HL-60 (cell line): Measurements from ENCODE around the gene PRADC1.
"Not testable (repeated sequence)": the region's sequence is repeated elsewhere in the genome, so short reads cannot be mapped to it uniquely, and the experiment has no call there.

ENCODE experiments used
- DNase-seq, 2 experiments: peaks; one replicate each; pipeline ENCODE4 v3.0.0-alpha.2; 2010 to 2020; ENCODE audit warnings: low read depth in 1 of 2, low spot score in 1 of 2
- H3K27ac ChIP-seq: fragments of 250-450 bp; sonication (Bioruptor Pico); replicated peaks from 2 replicates; pipeline ENCODE4 v1.5.1; 2020; ENCODE audit warnings: mild to moderate bottlenecking, moderate library complexity
- H3K27me3 ChIP-seq: fragments of 250-450 bp; sonication (Bioruptor Pico); 2 replicates; pipeline ENCODE4 v1.5.1; 2021; ENCODE audit warnings: mild to moderate bottlenecking, moderate library complexity; ENCODE audit not compliant: insufficient read depth, poor library complexity, severe bottlenecking
- H3K4me3 ChIP-seq: replicated peaks from 2 replicates; pipeline ENCODE4 v1.5.1; 2011; ENCODE audit warnings: mild to moderate bottlenecking, control low read depth, low read length; ENCODE audit not compliant: insufficient read depth
- GABPA ChIP-seq: IDR thresholded peaks from 2 replicates; pipeline ENCODE4 v1.6.1; 2012; ENCODE audit warnings: low read depth
- POLR2AphosphoS5 ChIP-seq: IDR thresholded peaks from 2 replicates; pipeline ENCODE4 v1.6.1; 2012; ENCODE audit warnings: low read depth
- SPI1 ChIP-seq: IDR thresholded peaks from 2 replicates; pipeline ENCODE4 v1.6.1; 2012; ENCODE audit warnings: low read depth, mild to moderate bottlenecking, borderline replicate concordance
- TF ChIP-seq, protein P1 (sequence below): IDR thresholded peaks from 2 replicates; pipeline ENCODE4 v1.6.1; 2012; ENCODE audit warnings: low read depth; ENCODE audit not compliant: insufficient replicate concordance
- TF ChIP-seq, protein P2 (sequence below): IDR thresholded peaks from one replicate; pipeline ENCODE4 v1.5.1; 2011; ENCODE audit warnings: low read length, control low read depth, inconsistent platforms; ENCODE audit not compliant: insufficient read depth

The PRADC1 gene

DNA sequence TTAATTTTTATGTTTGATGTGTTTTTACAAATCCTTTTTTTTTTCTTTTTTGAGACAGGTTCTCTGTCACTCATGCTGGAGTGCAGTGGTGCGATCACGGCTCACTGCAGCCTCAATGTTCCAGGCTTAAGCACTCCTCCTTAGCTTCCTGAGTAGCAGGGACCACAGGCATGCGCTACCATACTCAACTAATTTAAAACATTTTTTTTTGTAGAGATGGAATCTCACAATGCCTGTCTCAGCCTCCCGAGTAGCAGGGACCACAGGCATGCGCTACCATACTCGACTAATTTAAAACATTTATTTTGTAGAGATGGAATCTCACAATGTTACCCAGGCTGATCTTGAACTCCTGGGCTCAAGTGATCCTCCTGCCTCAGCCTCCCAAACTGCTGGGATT, 27.4 kb downstream of the PRADC1 start:
- Histone ChIP-seq H3K4me3 (no peak overlapping the region), H3K27ac (no peak overlapping the region), H3K27me3 (peaks cover 34% of the 10 kb centered on the region)
- TF ChIP-seq POLR2AphosphoS5 = no peak
- no peak for TF ChIP-seq SPI1
- TF ChIP-seq, protein P1, sequence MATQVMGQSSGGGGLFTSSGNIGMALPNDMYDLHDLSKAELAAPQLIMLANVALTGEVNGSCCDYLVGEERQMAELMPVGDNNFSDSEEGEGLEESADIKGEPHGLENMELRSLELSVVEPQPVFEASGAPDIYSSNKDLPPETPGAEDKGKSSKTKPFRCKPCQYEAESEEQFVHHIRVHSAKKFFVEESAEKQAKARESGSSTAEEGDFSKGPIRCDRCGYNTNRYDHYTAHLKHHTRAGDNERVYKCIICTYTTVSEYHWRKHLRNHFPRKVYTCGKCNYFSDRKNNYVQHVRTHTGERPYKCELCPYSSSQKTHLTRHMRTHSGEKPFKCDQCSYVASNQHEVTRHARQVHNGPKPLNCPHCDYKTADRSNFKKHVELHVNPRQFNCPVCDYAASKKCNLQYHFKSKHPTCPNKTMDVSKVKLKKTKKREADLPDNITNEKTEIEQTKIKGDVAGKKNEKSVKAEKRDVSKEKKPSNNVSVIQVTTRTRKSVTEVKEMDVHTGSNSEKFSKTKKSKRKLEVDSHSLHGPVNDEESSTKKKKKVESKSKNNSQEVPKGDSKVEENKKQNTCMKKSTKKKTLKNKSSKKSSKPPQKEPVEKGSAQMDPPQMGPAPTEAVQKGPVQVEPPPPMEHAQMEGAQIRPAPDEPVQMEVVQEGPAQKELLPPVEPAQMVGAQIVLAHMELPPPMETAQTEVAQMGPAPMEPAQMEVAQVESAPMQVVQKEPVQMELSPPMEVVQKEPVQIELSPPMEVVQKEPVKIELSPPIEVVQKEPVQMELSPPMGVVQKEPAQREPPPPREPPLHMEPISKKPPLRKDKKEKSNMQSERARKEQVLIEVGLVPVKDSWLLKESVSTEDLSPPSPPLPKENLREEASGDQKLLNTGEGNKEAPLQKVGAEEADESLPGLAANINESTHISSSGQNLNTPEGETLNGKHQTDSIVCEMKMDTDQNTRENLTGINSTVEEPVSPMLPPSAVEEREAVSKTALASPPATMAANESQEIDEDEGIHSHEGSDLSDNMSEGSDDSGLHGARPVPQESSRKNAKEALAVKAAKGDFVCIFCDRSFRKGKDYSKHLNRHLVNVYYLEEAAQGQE = no peak
- TF ChIP-seq GABPA = no peak
- TF ChIP-seq, protein P2, sequence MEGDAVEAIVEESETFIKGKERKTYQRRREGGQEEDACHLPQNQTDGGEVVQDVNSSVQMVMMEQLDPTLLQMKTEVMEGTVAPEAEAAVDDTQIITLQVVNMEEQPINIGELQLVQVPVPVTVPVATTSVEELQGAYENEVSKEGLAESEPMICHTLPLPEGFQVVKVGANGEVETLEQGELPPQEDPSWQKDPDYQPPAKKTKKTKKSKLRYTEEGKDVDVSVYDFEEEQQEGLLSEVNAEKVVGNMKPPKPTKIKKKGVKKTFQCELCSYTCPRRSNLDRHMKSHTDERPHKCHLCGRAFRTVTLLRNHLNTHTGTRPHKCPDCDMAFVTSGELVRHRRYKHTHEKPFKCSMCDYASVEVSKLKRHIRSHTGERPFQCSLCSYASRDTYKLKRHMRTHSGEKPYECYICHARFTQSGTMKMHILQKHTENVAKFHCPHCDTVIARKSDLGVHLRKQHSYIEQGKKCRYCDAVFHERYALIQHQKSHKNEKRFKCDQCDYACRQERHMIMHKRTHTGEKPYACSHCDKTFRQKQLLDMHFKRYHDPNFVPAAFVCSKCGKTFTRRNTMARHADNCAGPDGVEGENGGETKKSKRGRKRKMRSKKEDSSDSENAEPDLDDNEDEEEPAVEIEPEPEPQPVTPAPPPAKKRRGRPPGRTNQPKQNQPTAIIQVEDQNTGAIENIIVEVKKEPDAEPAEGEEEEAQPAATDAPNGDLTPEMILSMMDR = no peak
- DNase-seq = no peak

GRCh38 chr2:73203055-73203681, 29.9 kb downstream of the PRADC1 start:
- Histone ChIP-seq H3K27me3 (peaks cover 35% of the 10 kb centered on the region), H3K4me3 (no peak overlapping the region)
- TF ChIP-seq GABPA (no peak), POLR2AphosphoS5 (no peak), SPI1 (no peak)
- TF ChIP-seq, protein P2 = no peak
- TF ChIP-seq, protein P1 = no peak

GRCh38 chr2:73202156-73203054, 30.6 kb downstream of the PRADC1 start, which contains the start of gene NOTO:
Gene NOTO, plus strand, starts transcription at chr2:73202574. Its CDS starts 93 bp downstream, at chr2:73202667.
- Histone ChIP-seq H3K27ac (no peak within 1 kb of the TSS), H3K27me3 (peaks cover 35% of the 10 kb centered on the region), H3K4me3 (no peak within 1 kb of the TSS)
- no peak for DNase-seq
- TF ChIP-seq, protein P1 = no peak
- TF ChIP-seq, protein P2 = no peak

More at GRCh38 chr2:73203055-73203681, 29.9 kb downstream of the PRADC1 start:
- H3K27ac ChIP-seq = no peak overlapping the region
- DNase-seq = peak in 1 of 2 experiments; percentile 4

DNA sequence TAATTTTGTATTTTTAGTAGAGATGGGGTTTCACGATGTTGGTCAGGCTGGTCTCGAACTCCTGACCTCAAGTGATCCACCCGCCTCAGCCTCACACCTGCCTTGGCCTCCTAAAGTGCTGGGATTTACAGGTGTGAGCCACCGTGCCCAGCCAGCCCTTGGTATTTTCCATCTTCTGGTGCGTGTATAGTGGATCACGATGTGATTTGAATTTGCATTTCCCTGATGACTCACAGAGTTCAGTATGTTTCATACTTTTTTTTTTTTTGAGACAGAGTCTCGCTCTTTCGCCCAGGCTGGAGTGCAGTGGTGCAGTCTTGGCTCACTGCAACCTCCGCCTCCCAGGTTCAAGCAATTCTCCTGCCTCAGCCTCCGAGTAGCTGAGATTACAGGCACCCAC, 32.8 kb downstream of the PRADC1 start:
- H3K27ac ChIP-seq, H3K4me3 ChIP-seq, DNase-seq: not testable (repeated sequence)
- peaks cover 36% of the 10 kb centered on the region for H3K27me3 ChIP-seq
